Endothelial cell (in vitro differentiated cells): ENCODE results near the gene KLHL17. TPM values are rescaled to one million over a fixed set of nuclear protein-coding genes. Genes with fewer than 3 reads are reported as not detected.

ENCODE experiments used
- DNase-seq: peaks from one replicate; pipeline ENCODE4 v3.0.0; 2021; ENCODE audit warnings: low spot score
- H3K27ac Mint-ChIP-seq: one replicate; pipeline ENCODE4 v1.8.0; 2021; ENCODE audit warnings: mixed read lengths, inconsistent platforms; ENCODE audit not compliant: unreplicated experiment
- H3K27me3 Mint-ChIP-seq: one replicate; pipeline ENCODE4 v1.8.0; 2021; ENCODE audit warnings: mild to moderate bottlenecking, moderate library complexity, mixed read lengths, inconsistent platforms; ENCODE audit not compliant: unreplicated experiment
- H3K36me3 Mint-ChIP-seq: one replicate; pipeline ENCODE4 v1.8.0; 2021; ENCODE audit warnings: mild to moderate bottlenecking, low read depth, mixed read lengths, inconsistent platforms; ENCODE audit not compliant: unreplicated experiment
- H3K4me1 Mint-ChIP-seq: one replicate; pipeline ENCODE4 v1.8.0; 2021; ENCODE audit warnings: mild to moderate bottlenecking, mixed read lengths, inconsistent platforms; ENCODE audit not compliant: unreplicated experiment
- H3K4me3 Mint-ChIP-seq: one replicate; pipeline ENCODE4 v1.8.0; 2021; ENCODE audit warnings: mild to moderate bottlenecking, mixed read lengths, inconsistent platforms; ENCODE audit not compliant: unreplicated experiment
- H3K9me3 Mint-ChIP-seq: one replicate; pipeline ENCODE4 v1.8.0; 2021; ENCODE audit warnings: mixed read lengths, inconsistent platforms; ENCODE audit not compliant: unreplicated experiment
- CTCF ChIP-seq: fragments of 200-600 bp; sonication (generic); IDR thresholded peaks from one replicate; pipeline ENCODE4 v1.5.0; 2021; ENCODE audit warnings: antibody characterized with exemption; ENCODE audit not compliant: unreplicated experiment
- total RNA-seq: library from RNA; stranded (reverse); fragmentation: NEBNext Ultra II Directional; extraction: Animal tissue kit (Norgen Biotek cat#: 25700); gene quantifications from one replicate; pipeline ENCODE4 v1.2.1, GENCODE V29; 2021; ENCODE audit not compliant: unreplicated experiment

KLHL17 gene
- total RNA-seq, 1 donor from 2014 or later = 18.7 TPM

GRCh38 chr1:998995-999724 is 38.8 kb downstream of the KLHL17 start:
- no peak for TF ChIP-seq CTCF
- H3K9me3 Mint-ChIP-seq = no peaks in the 10 kb centered on the region
- H3K36me3 Mint-ChIP-seq = peaks cover 9% of the 10 kb centered on the region
- no peak overlapping the region for H3K27ac Mint-ChIP-seq
- DNase-seq = peak; percentile 39
- H3K4me1 Mint-ChIP-seq = peaks cover 8% of the 10 kb centered on the region
- H3K4me3 Mint-ChIP-seq = peak overlapping the region; percentile 85
- H3K27me3 Mint-ChIP-seq = peaks cover 16% of the 10 kb centered on the region

- H3K4me1 Mint-ChIP-seq = peaks cover 14% of the 10 kb centered on the region
- no peaks in the 10 kb centered on the region for H3K9me3 Mint-ChIP-seq
- H3K36me3 Mint-ChIP-seq = peaks cover 10% of the 10 kb centered on the region
- H3K27ac Mint-ChIP-seq = peak within 1 kb of the TSS; percentile 96
- no peak for TF ChIP-seq CTCF
- peak; percentile 94 for DNase-seq
- H3K4me3 Mint-ChIP-seq = peak within 1 kb of the TSS; percentile 94
- H3K27me3 Mint-ChIP-seq = peaks cover 18% of the 10 kb centered on the region
Measured at GRCh38 chr1:999725-1000356, 39.5 kb downstream of the KLHL17 start, which contains the start of gene HES4. Gene HES4, minus strand, starts transcription at chr1:1000097. Its CDS starts 124 bp downstream, at chr1:999973.

GRCh38 chr1:1000357-1001056 is 40.1 kb downstream of the KLHL17 start:
- H3K9me3 Mint-ChIP-seq = no peaks in the 10 kb centered on the region
- peak; percentile 85 for DNase-seq
- H3K36me3 Mint-ChIP-seq = peaks cover 8% of the 10 kb centered on the region
- H3K27ac Mint-ChIP-seq = peak overlapping the region; percentile 96
- H3K4me3 Mint-ChIP-seq = peak overlapping the region; percentile 94
- H3K27me3 Mint-ChIP-seq = peaks cover 19% of the 10 kb centered on the region
- H3K4me1 Mint-ChIP-seq = peaks cover 21% of the 10 kb centered on the region
- no peak for TF ChIP-seq CTCF

GRCh38 chr1:1001057-1001783 is 40.8 kb downstream of the KLHL17 start:
- H3K4me1 Mint-ChIP-seq = peaks cover 21% of the 10 kb centered on the region
- peak overlapping the region; percentile 94 for H3K4me3 Mint-ChIP-seq
- H3K9me3 Mint-ChIP-seq = no peaks in the 10 kb centered on the region
- no peak for TF ChIP-seq CTCF
- H3K27me3 Mint-ChIP-seq = peaks cover 17% of the 10 kb centered on the region
- peaks cover 5% of the 10 kb centered on the region for H3K36me3 Mint-ChIP-seq
- no peak for DNase-seq
- peak overlapping the region; percentile 96 for H3K27ac Mint-ChIP-seq
